ENCODE measurements around the gene GPX6. TPM values are rescaled to one million over a fixed set of nuclear protein-coding genes. Genes with fewer than 3 reads are reported as not detected.

The GPX6 gene
- total and polyA plus RNA-seq, 4 donors = not detected

GRCh38 chr6:28541996-28542395, 26.4 kb upstream of the GPX6 start:
- no peak for DNase-seq (ENCODE audit: low spot score)
- Histone ChIP-seq H3K4me1 (ENCODE audit: control insufficient read depth in 4 of 4, insufficient read depth in 4 of 4, low read length in 3 of 4) (peaks cover 0 to 6% (median 0%) of the 10 kb centered on the region in 4 donors), H3K4me3 (ENCODE audit: low read depth in 1 of 3, low read length in 3 of 3) (no peak overlapping the region), H3K9ac (ENCODE audit: low read depth in 1 of 2, low read length in 2 of 2) (no peak overlapping the region), H3K36me3 (ENCODE audit: control insufficient read depth in 4 of 4, insufficient read depth in 3 of 4, low read depth in 1 of 4, low read length in 3 of 4) (no peaks in the 10 kb centered on the region), H3K27ac (ENCODE audit: low read depth in 1 of 2, low read length in 2 of 2) (no peak overlapping the region), H3K27me3 (ENCODE audit: control insufficient read depth in 4 of 4, insufficient read depth in 4 of 4, low read length in 3 of 4) (no peaks in the 10 kb centered on the region), H3K9me3 (ENCODE audit: control insufficient read depth in 4 of 4, low read length in 3 of 4) (peaks cover 0 to 2% (median 0%) of the 10 kb centered on the region in 4 donors)
- 57% methylated on average over 7 of the region's 7 CpGs for WGBS
- TF ChIP-seq ATF3 (IDR thresholded peaks at IDR 0.05) = no peak
- no peak for TF ChIP-seq FOXA1 (IDR thresholded peaks at IDR 0.05)
- TF ChIP-seq TAF1 (conservative IDR thresholded peaks at IDR 0.05) = no peak
- no peak for TF ChIP-seq ZBTB33 (IDR thresholded peaks at IDR 0.05)
- no peak for TF ChIP-seq CTCF (IDR thresholded peaks at IDR 0.05; ENCODE audit: low read depth, low read length, missing input control)
- no peak for TF ChIP-seq GABPA (IDR thresholded peaks at IDR 0.05 in 1 of 2, conservative IDR thresholded peaks at IDR 0.05 in 1 of 2)
- no peak for TF ChIP-seq REST (IDR thresholded peaks at IDR 0.05)

- H3K9ac ChIP-seq (ENCODE audit: low read depth in 1 of 2, low read length in 2 of 2) = no peak overlapping the region
- no peak overlapping the region for H3K4me3 ChIP-seq (ENCODE audit: low read depth in 1 of 3, low read length in 3 of 3)
- no peak for DNase-seq (ENCODE audit: low spot score)
- no peaks in the 10 kb centered on the region for H3K36me3 ChIP-seq (ENCODE audit: control insufficient read depth in 4 of 4, insufficient read depth in 3 of 4, low read depth in 1 of 4, low read length in 3 of 4)
- peaks cover 0 to 3% (median 0%) of the 10 kb centered on the region in 4 donors for H3K4me1 ChIP-seq (ENCODE audit: control insufficient read depth in 4 of 4, insufficient read depth in 4 of 4, low read length in 3 of 4)
- H3K27me3 ChIP-seq (ENCODE audit: control insufficient read depth in 4 of 4, insufficient read depth in 4 of 4, low read length in 3 of 4) = no peaks in the 10 kb centered on the region
- WGBS = 52% methylated on average over 22 of the region's 22 CpGs
- peaks cover 0 to 2% (median 0%) of the 10 kb centered on the region in 4 donors for H3K9me3 ChIP-seq (ENCODE audit: control insufficient read depth in 4 of 4, low read length in 3 of 4)
- H3K27ac ChIP-seq (ENCODE audit: low read depth in 1 of 2, low read length in 2 of 2) = no peak overlapping the region
- no peak for TF ChIP-seq RXRA (IDR thresholded peaks at IDR 0.05)
These were observed 22.0 kb upstream of the GPX6 start for GRCh38 chr6:28537509-28538140.

DNA sequence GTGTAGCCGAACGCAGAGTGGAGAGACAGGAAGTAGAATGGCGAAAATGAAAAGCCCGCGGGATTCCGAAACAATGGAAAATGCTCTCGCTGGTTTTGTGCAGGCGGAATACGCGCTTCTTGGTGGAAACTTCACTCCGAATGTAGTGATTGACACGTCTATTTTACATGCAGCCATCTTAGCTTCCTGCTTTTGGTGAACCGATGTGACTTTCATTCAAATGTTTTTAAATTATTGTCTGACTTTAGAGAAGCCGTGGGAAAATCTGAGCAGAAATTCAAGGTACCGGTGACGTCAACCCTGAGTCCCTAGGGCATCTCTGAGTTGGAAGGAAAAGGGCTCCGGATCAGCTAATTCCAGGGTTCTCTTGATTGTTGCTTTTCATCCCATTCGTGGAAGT, 21.5 kb upstream of the GPX6 start:
- Histone ChIP-seq H3K36me3 (ENCODE audit: control insufficient read depth in 4 of 4, insufficient read depth in 3 of 4, low read depth in 1 of 4, low read length in 3 of 4) (no peaks in the 10 kb centered on the region), H3K9ac (ENCODE audit: low read depth in 1 of 2, low read length in 2 of 2) (no peak overlapping the region), H3K4me3 (ENCODE audit: low read depth in 1 of 3, low read length in 3 of 3) (no peak overlapping the region), H3K27ac (ENCODE audit: low read depth in 1 of 2, low read length in 2 of 2) (no peak overlapping the region), H3K9me3 (ENCODE audit: control insufficient read depth in 4 of 4, low read length in 3 of 4) (peaks cover 0 to 2% (median 0%) of the 10 kb centered on the region in 4 donors), H3K4me1 (ENCODE audit: control insufficient read depth in 4 of 4, insufficient read depth in 4 of 4, low read length in 3 of 4) (no peaks in the 10 kb centered on the region), H3K27me3 (ENCODE audit: control insufficient read depth in 4 of 4, insufficient read depth in 4 of 4, low read length in 3 of 4) (no peaks in the 10 kb centered on the region)
- WGBS = 31% methylated on average over 18 of the region's 18 CpGs
- no peak for DNase-seq (ENCODE audit: low spot score)
- no peak for TF ChIP-seq FOXA2 (IDR thresholded peaks at IDR 0.05)
- TF ChIP-seq RAD21 (IDR thresholded peaks at IDR 0.05) = no peak
- no peak for TF ChIP-seq SP1 (IDR thresholded peaks at IDR 0.05)
- no peak for TF ChIP-seq TAF1 (conservative IDR thresholded peaks at IDR 0.05)
- no peak for TF ChIP-seq NR2F2 (IDR thresholded peaks at IDR 0.05)
- no peak for TF ChIP-seq REST (IDR thresholded peaks at IDR 0.05)
- TF ChIP-seq HNF4G (IDR thresholded peaks at IDR 0.05) = no peak
- TF ChIP-seq JUND (IDR thresholded peaks at IDR 0.05) = no peak
- no peak for TF ChIP-seq ATF3 (IDR thresholded peaks at IDR 0.05)
- TF ChIP-seq, protein P1, sequence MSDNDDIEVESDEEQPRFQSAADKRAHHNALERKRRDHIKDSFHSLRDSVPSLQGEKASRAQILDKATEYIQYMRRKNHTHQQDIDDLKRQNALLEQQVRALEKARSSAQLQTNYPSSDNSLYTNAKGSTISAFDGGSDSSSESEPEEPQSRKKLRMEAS (IDR thresholded peaks at IDR 0.05) = no peak
- TF ChIP-seq GABPA (IDR thresholded peaks at IDR 0.05 in 1 of 2, conservative IDR thresholded peaks at IDR 0.05 in 1 of 2) = no peak
